ENCODE results near the gene PLPP4. TPM values are rescaled to one million over a fixed set of nuclear protein-coding genes. Genes with fewer than 3 reads are reported as not detected.

PLPP4 gene
- total RNA-seq, 1 experiment from 2014 or later, result not detected

- BruUV-seq (replicated peaks), result no TSS peak
- CTCF ChIA-PET, result no interaction called here
- Mint-ChIP-seq H3K4me1 (ENCODE audit: low read depth, unreplicated experiment) (no peaks in the 10 kb centered on the region), H3K9me3 (ENCODE audit: low read depth, unreplicated experiment) (no peaks in the 10 kb centered on the region), H3K4me3 (ENCODE audit: low read depth, unreplicated experiment) (no peak overlapping the region), H3K27ac (ENCODE audit: unreplicated experiment) (no peak overlapping the region), H3K36me3 (ENCODE audit: insufficient read depth, unreplicated experiment) (no peaks in the 10 kb centered on the region), H3K27me3 (ENCODE audit: unreplicated experiment) (peaks cover 16% of the 10 kb centered on the region)
- no peak for TF ChIP-seq CTCF (IDR thresholded peaks at IDR 0.05; ENCODE audit: unreplicated experiment)
- DNase-seq, result peak; percentile 43
- intact Hi-C loops (cut with micrococcal nuclease; ENCODE audit: unreplicated experiment), result no loop called here
These were observed 51.4 kb downstream of the PLPP4 start for GRCh38 chr10:120508393-120508792.

GRCh38 chr10:120508966-120509365 lies 51.9 kb downstream of the PLPP4 start:
- no TSS peak for BruUV-seq (replicated peaks)
- H3K4me1 Mint-ChIP-seq (ENCODE audit: low read depth, unreplicated experiment), result no peaks in the 10 kb centered on the region
- H3K4me3 Mint-ChIP-seq (ENCODE audit: low read depth, unreplicated experiment), result no peak overlapping the region
- H3K9me3 Mint-ChIP-seq (ENCODE audit: low read depth, unreplicated experiment), result no peaks in the 10 kb centered on the region
- peaks cover 11% of the 10 kb centered on the region for H3K27me3 Mint-ChIP-seq (ENCODE audit: unreplicated experiment)
- no peak for TF ChIP-seq CTCF (IDR thresholded peaks at IDR 0.05; ENCODE audit: unreplicated experiment)
- no peaks in the 10 kb centered on the region for H3K36me3 Mint-ChIP-seq (ENCODE audit: insufficient read depth, unreplicated experiment)
- no peak overlapping the region for H3K27ac Mint-ChIP-seq (ENCODE audit: unreplicated experiment)
- CTCF ChIA-PET, result no interaction called here
- DNase-seq, result no peak
- intact Hi-C loops (cut with micrococcal nuclease; ENCODE audit: unreplicated experiment), result no loop called here

- CTCF ChIA-PET, result no interaction called here
These were observed 54.1 kb downstream of the PLPP4 start for GRCh38 chr10:120511165-120511564.

GRCh38 chr10:120513307-120513796 lies 56.3 kb downstream of the PLPP4 start:
- CTCF ChIA-PET, result no interaction called here
- intact Hi-C loops (cut with micrococcal nuclease; ENCODE audit: unreplicated experiment), result no loop called here
- Mint-ChIP-seq H3K4me3 (ENCODE audit: low read depth, unreplicated experiment) (no peak overlapping the region), H3K27ac (ENCODE audit: unreplicated experiment) (no peak overlapping the region), H3K36me3 (ENCODE audit: insufficient read depth, unreplicated experiment) (no peaks in the 10 kb centered on the region), H3K9me3 (ENCODE audit: low read depth, unreplicated experiment) (no peaks in the 10 kb centered on the region), H3K27me3 (ENCODE audit: unreplicated experiment) (no peaks in the 10 kb centered on the region), H3K4me1 (ENCODE audit: low read depth, unreplicated experiment) (no peaks in the 10 kb centered on the region)
- no TSS peak for BruUV-seq (replicated peaks)
- no peak for DNase-seq
- TF ChIP-seq CTCF (IDR thresholded peaks at IDR 0.05; ENCODE audit: unreplicated experiment), result no peak

More at GRCh38 chr10:120511165-120511564, 54.1 kb downstream of the PLPP4 start:
- H3K36me3 Mint-ChIP-seq (ENCODE audit: insufficient read depth, unreplicated experiment), result no peaks in the 10 kb centered on the region
- no peak overlapping the region for H3K27ac Mint-ChIP-seq (ENCODE audit: unreplicated experiment)
- no peak for DNase-seq
- no peaks in the 10 kb centered on the region for H3K4me1 Mint-ChIP-seq (ENCODE audit: low read depth, unreplicated experiment)
- TF ChIP-seq CTCF (IDR thresholded peaks at IDR 0.05; ENCODE audit: unreplicated experiment), result no peak
- intact Hi-C loops (cut with micrococcal nuclease; ENCODE audit: unreplicated experiment), result no loop called here
- no peaks in the 10 kb centered on the region for H3K27me3 Mint-ChIP-seq (ENCODE audit: unreplicated experiment)
- BruUV-seq (replicated peaks), result no TSS peak
- no peaks in the 10 kb centered on the region for H3K9me3 Mint-ChIP-seq (ENCODE audit: low read depth, unreplicated experiment)
- H3K4me3 Mint-ChIP-seq (ENCODE audit: low read depth, unreplicated experiment), result no peak overlapping the region
